Pancreas (tissue), 10 donors: Measurements from ENCODE around the gene SORCS2. TPM values are rescaled to one million over a fixed set of nuclear protein-coding genes. Genes with fewer than 3 reads are reported as not detected.

Experiments
- ATAC-seq, 4 donors: fragments of 200-7000 bp; cut with Tn5 transposase; one replicate each; pipeline versions ENCODE4 v1.8.0 to v1.9.1; 2020; ENCODE audit warnings: mild to moderate bottlenecking in 4 of 4, moderate library complexity in 4 of 4
- DNase-seq, 6 donors: peaks; one replicate each; pipeline ENCODE4 v3.0.0-alpha.2; 2020
- FAIRE-seq: peaks from 2 replicates; lab custom pipeline; 2012; peaks lifted over from hg19 to GRCh38; lab: Jason Lieb, UNC
- H3K27ac ChIP-seq, 4 donors: fragments of 200-600 bp; sonication (generic); 1 replicate in 3 of 4; 2 replicates in 1 of 4; pipeline versions ENCODE4 v1.5.0 to v1.8.0; 2020
- H3K27me3 ChIP-seq, 4 donors: fragments of 200-600 bp; one replicate each; pipeline ENCODE4 v1.8.0; 2021
- H3K36me3 ChIP-seq, 3 donors: fragments of 200-600 bp; sonication (generic) in 1 of 3; one replicate each; pipeline versions ENCODE4 v1.5.0 to v1.8.0; 2020 to 2021
- H3K4me1 ChIP-seq, 3 donors: fragments of 200-600 bp; one replicate each; pipeline ENCODE4 v1.8.0; 2021
- H3K4me3 ChIP-seq, 4 donors: fragments of 200-600 bp; sonication (generic) in 2 of 4; one replicate each; pipeline versions ENCODE4 v1.5.0 to v1.8.0; 2020 to 2021
- H3K9me3 ChIP-seq, 4 donors: fragments of 200-600 bp; one replicate each; pipeline ENCODE4 v1.8.0; 2021
- CTCF ChIP-seq, 4 donors: fragments of 200-600 bp; sonication (generic) in 3 of 4; IDR thresholded peaks; one replicate each; pipeline versions ENCODE4 v1.5.0 to v1.8.0; 2021; ENCODE audit warnings: antibody characterized with exemption in 4 of 4
- WGBS, 2 donors: extraction: QIAGEN DNeasy Blood & Tissue Kit; methylation state at CpG; one replicate each; pipeline ENCODE4 v1.1.7; 2013; 5-methylcytosine and 5-hydroxymethylcytosine counted together
- intact Hi-C, 3 donors: fragments of 100-400 bp; cut with DNase I; formaldehyde crosslinking; loops; one replicate each; pipeline versions ENCODE4 v1.11.1 to v1.14.2; 2022
- polyA plus RNA-seq, 2 donors: library from polyadenylated mRNA; stranded (reverse); fragments of 200-250 nt; gene quantifications; one replicate each; pipeline ENCODE4 v1.2.3, GENCODE V29; 2013
- total RNA-seq, 6 donors: library from RNA; stranded (reverse); fragmentation: NEBNext Ultra II Directional in 4 of 6; extraction: Animal tissue kit (Norgen Biotek cat#: 25700) in 4 of 6; gene quantifications; one replicate each; pipeline versions ENCODE4 v1.2.1 to v1.2.4, GENCODE V29; 2021 to 2023
- donor health status: healthy with polysubstance abuse.
- donor health status: DM: no; HTN: no; CAD: no; lungs with moderate emphysema.
- donor health status: DM: no; HTN: no; CAD: no.
- donor health status: control.
- donor health status: control.
- donor health status: Bipolar disorder and iron deficiency.
- donor health status: DM: yes; HTN: yes; CAD: no.
- donor health status: DM: no; HTN: no; CAD: no.
- donor health status: DM: no; HTN: no; CAD: no.
- donor health status: DM: yes; HTN: yes; CAD: no.

SORCS2 gene
- total and polyA plus RNA-seq, 8 donors, result 0.14 to 1.7 (median 0.42) TPM

DNA sequence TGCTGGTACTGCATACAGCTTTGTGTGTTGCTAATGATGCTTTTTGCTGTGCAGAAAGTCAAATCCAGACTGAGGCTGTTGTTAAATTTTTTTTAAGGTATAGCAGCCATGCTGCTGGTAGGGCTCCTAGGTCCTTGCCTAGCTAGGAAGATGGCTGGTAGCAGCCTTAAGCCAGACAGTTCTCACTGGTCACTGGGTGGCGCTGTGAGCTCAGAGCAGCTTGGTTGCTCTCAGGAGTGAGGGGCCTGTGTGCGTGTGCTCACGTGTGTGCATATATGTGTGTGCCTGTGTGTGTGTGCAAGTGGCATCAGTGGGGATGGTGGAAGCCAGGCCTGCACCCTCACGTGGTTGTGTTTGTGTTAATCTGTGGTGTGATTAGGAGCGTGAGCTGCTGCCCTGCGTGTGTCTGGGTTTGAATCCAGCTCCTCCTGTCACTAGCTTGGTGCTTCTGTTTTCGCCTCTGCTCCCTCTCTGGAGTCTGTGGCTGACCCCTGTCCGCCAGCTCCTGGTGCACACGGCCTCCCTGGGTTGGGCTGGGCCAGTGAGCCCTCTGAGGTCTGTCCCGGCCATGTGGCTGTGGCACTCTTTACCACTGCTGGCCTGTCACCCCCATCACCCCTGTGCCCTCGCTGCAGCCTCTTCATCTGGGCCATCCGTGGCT is 46.1 kb downstream of the SORCS2 start:
- no peaks in the 10 kb centered on the region for H3K9me3 ChIP-seq
- ATAC-seq, result no peak
- no peak for FAIRE-seq
- H3K36me3 ChIP-seq, result no peaks in the 10 kb centered on the region
- intact Hi-C loops, result no loop called here
- DNase-seq, result no peak
- no peak overlapping the region for H3K27ac ChIP-seq
- H3K4me3 ChIP-seq, result no peak overlapping the region
- H3K27me3 ChIP-seq, result no peaks in the 10 kb centered on the region
- no peak for TF ChIP-seq CTCF (IDR thresholded peaks at IDR 0.05)
- H3K4me1 ChIP-seq, result no peaks in the 10 kb centered on the region
- WGBS, 2 donors, result 94 to 96% methylated on average over 12 of the region's 12 CpGs

GRCh38 chr4:7239101-7239820 is 46.9 kb downstream of the SORCS2 start:
- WGBS, 2 donors, result 75 to 77% methylated on average over 15 of the region's 15 CpGs
- no peak for FAIRE-seq
- DNase-seq, result no peak

GRCh38 chr4:7239844-7240243 is 47.5 kb downstream of the SORCS2 start:
- Histone ChIP-seq H3K36me3 (no peaks in the 10 kb centered on the region), H3K27me3 (no peaks in the 10 kb centered on the region), H3K4me1 (no peaks in the 10 kb centered on the region), H3K9me3 (no peaks in the 10 kb centered on the region), H3K4me3 (no peak overlapping the region), H3K27ac (no peak overlapping the region)
- no peak for TF ChIP-seq CTCF (IDR thresholded peaks at IDR 0.05)
- intact Hi-C loops, result no loop called here
- no peak for ATAC-seq
- WGBS, 2 donors, result 42 to 43% methylated on average over 13 of the region's 13 CpGs
- no peak for FAIRE-seq
- no peak for DNase-seq

More at GRCh38 chr4:7239101-7239820, 46.9 kb downstream of the SORCS2 start:
- no peak overlapping the region for H3K27ac ChIP-seq
- no peaks in the 10 kb centered on the region for H3K27me3 ChIP-seq
- intact Hi-C loops, result no loop called here
- no peak for ATAC-seq
- H3K4me1 ChIP-seq, result no peaks in the 10 kb centered on the region
- TF ChIP-seq CTCF (IDR thresholded peaks at IDR 0.05), result no peak
- H3K9me3 ChIP-seq, result no peaks in the 10 kb centered on the region
- H3K4me3 ChIP-seq, result no peak overlapping the region
- H3K36me3 ChIP-seq, result no peaks in the 10 kb centered on the region

GRCh38 chr4:7240306-7240705 is 48.0 kb downstream of the SORCS2 start:
- DNase-seq, result no peak
- Histone ChIP-seq H3K4me3 (no peak overlapping the region), H3K9me3 (no peaks in the 10 kb centered on the region), H3K27ac (no peak overlapping the region), H3K4me1 (no peaks in the 10 kb centered on the region), H3K27me3 (no peaks in the 10 kb centered on the region), H3K36me3 (no peaks in the 10 kb centered on the region)
- no peak for ATAC-seq
- intact Hi-C loops, result no loop called here
- TF ChIP-seq CTCF (IDR thresholded peaks at IDR 0.05), result no peak
- 45 to 48% methylated on average over 12 of the region's 12 CpGs for WGBS, 2 donors
- no peak for FAIRE-seq

GRCh38 chr4:7241597-7242125 is 49.3 kb downstream of the SORCS2 start:
- 79 to 80% methylated on average over 18 of the region's 18 CpGs for WGBS, 2 donors

More at GRCh38 chr4:7241597-7242125, 49.3 kb downstream of the SORCS2 start:
- ATAC-seq, result no peak
- intact Hi-C loops, result no loop called here
- H3K9me3 ChIP-seq, result no peaks in the 10 kb centered on the region
- no peak overlapping the region for H3K4me3 ChIP-seq
- no peaks in the 10 kb centered on the region for H3K27me3 ChIP-seq
- no peak for TF ChIP-seq CTCF (IDR thresholded peaks at IDR 0.05)
- H3K36me3 ChIP-seq, result no peaks in the 10 kb centered on the region
- no peak for FAIRE-seq
- no peaks in the 10 kb centered on the region for H3K4me1 ChIP-seq
- no peak overlapping the region for H3K27ac ChIP-seq
- no peak for DNase-seq
